HEK293 (cell line): ENCODE data around the gene PTCD1.

Source experiments
- CTCF ChIA-PET: fragments of 350-600 bp; formaldehyde crosslinking; extraction: SDS; loops from one replicate; lab custom pipeline; 2021; ENCODE audit warnings: antibody characterized with exemption; lab: Yijun Ruan, JAX
- POLR2A ChIA-PET: fragments of 300-600 bp; formaldehyde crosslinking; extraction: SDS; loops from one replicate; lab custom pipeline; 2020; ENCODE audit warnings: antibody characterized with exemption, inconsistent platforms; lab: Yijun Ruan, JAX
- H3K27ac ChIP-seq: fragments of 200-500 bp; sonication (Bioruptor generic); 2 replicates; pipeline ENCODE4 v1.5.1; 2014; ENCODE audit warnings: low read depth, low read length, control low read depth, inconsistent platforms; ENCODE audit errors: extremely low read depth
- H3K36me3 ChIP-seq, 2 experiments: fragments of 200-500 bp in 1 of 2; sonication (Bioruptor generic) in 1 of 2; 1 replicate in 1 of 2; 2 replicates in 1 of 2; pipeline ENCODE4 v1.5.1; 2014 to 2017; ENCODE audit warnings: inconsistent platforms in 2 of 2, low read length in 2 of 2; ENCODE audit not compliant: control insufficient read depth in 2 of 2, insufficient read depth in 1 of 2
- H3K4me1 ChIP-seq: fragments of 200-500 bp; sonication (Bioruptor generic); 2 replicates; pipeline ENCODE4 v1.5.1; 2014; ENCODE audit warnings: mild to moderate bottlenecking, low read length, inconsistent platforms; ENCODE audit not compliant: control insufficient read depth, insufficient read depth
- H3K4me3 ChIP-seq: 2 replicates; pipeline ENCODE4 v1.5.1; 2011; ENCODE audit warnings: low read depth, mild to moderate bottlenecking, control low read depth, low read length, moderate library complexity
- H3K9me3 ChIP-seq: fragments of 200-500 bp; sonication (Bioruptor generic); 2 replicates; pipeline ENCODE4 v1.5.1; 2014; ENCODE audit warnings: low read depth, low read length, inconsistent platforms; ENCODE audit not compliant: control insufficient read depth, insufficient read depth
- AEBP2 ChIP-seq: fragments of 450-650 bp; formaldehyde crosslinking; IDR thresholded peaks from 2 replicates; pipeline ENCODE4 v1.5.1; 2016; ENCODE audit warnings: missing biosample characterization, missing genetic modification characterization, borderline replicate concordance
- ATF2 ChIP-seq: fragments of 450-650 bp; formaldehyde crosslinking; IDR thresholded peaks from 2 replicates; pipeline ENCODE4 v1.5.1; 2016; ENCODE audit warnings: missing biosample characterization, missing genetic modification characterization, low read depth
- HIC1 ChIP-seq: fragments of 450-650 bp; formaldehyde crosslinking; IDR thresholded peaks from 2 replicates; pipeline ENCODE4 v1.5.1; 2016; ENCODE audit warnings: missing biosample characterization, missing genetic modification characterization
- HOXC10 ChIP-seq: sonication (generic); formaldehyde crosslinking; IDR thresholded peaks from 2 replicates; pipeline ENCODE4 v1.8.1; 2023; ENCODE audit warnings: mild to moderate bottlenecking, missing genetic modification reagents
- INSM2 ChIP-seq: fragments of 450-650 bp; formaldehyde crosslinking; IDR thresholded peaks from 2 replicates; pipeline ENCODE4 v1.5.1; 2016; ENCODE audit warnings: missing biosample characterization, missing genetic modification characterization
- KLF7 ChIP-seq: fragments of 450-650 bp; formaldehyde crosslinking; IDR thresholded peaks from 2 replicates; pipeline ENCODE4 v1.5.1; 2016; ENCODE audit warnings: missing biosample characterization, missing genetic modification characterization, borderline replicate concordance
- OVOL3 ChIP-seq: fragments of 450-650 bp; formaldehyde crosslinking; IDR thresholded peaks from 2 replicates; pipeline ENCODE4 v1.5.1; 2016; ENCODE audit warnings: missing biosample characterization, missing genetic modification characterization
- PRDM1 ChIP-seq: fragments of 450-650 bp; formaldehyde crosslinking; IDR thresholded peaks from 2 replicates; pipeline ENCODE4; 2016; ENCODE audit warnings: missing biosample characterization, missing genetic modification characterization
- TRIM28 ChIP-seq: IDR thresholded peaks from 2 replicates; pipeline ENCODE4 v1.6.1; 2011; ENCODE audit warnings: low read length, control low read depth, borderline replicate concordance
- YY2 ChIP-seq: fragments of 450-650 bp; formaldehyde crosslinking; IDR thresholded peaks from 2 replicates; pipeline ENCODE4 v1.5.1; 2016; ENCODE audit warnings: missing biosample characterization, missing genetic modification characterization
- ZFP69B ChIP-seq: fragments of 450-650 bp; formaldehyde crosslinking; IDR thresholded peaks from 2 replicates; pipeline ENCODE4 v1.5.1; 2016; ENCODE audit warnings: missing biosample characterization, missing genetic modification characterization
- ZNF26 ChIP-seq: fragments of 450-650 bp; formaldehyde crosslinking; IDR thresholded peaks from 2 replicates; pipeline ENCODE4 v1.5.1; 2016; ENCODE audit warnings: missing biosample characterization, missing genetic modification characterization
- ZNF473 ChIP-seq: fragments of 450-650 bp; formaldehyde crosslinking; IDR thresholded peaks from 2 replicates; pipeline ENCODE4 v1.5.1; 2017; ENCODE audit warnings: missing biosample characterization, missing genetic modification characterization
- ZNF48 ChIP-seq: fragments of 450-650 bp; formaldehyde crosslinking; IDR thresholded peaks from 2 replicates; pipeline ENCODE4 v1.5.1; 2016; ENCODE audit warnings: missing biosample characterization, missing genetic modification characterization
- ZNF514 ChIP-seq: fragments of 450-650 bp; formaldehyde crosslinking; IDR thresholded peaks from 2 replicates; pipeline ENCODE4 v1.5.1; 2016; ENCODE audit warnings: missing biosample characterization, missing genetic modification characterization
- ZNF521 ChIP-seq: fragments of 450-650 bp; formaldehyde crosslinking; IDR thresholded peaks from 2 replicates; pipeline ENCODE4 v1.5.1; 2017; ENCODE audit warnings: missing biosample characterization, mild to moderate bottlenecking, missing genetic modification characterization
- ZNF561 ChIP-seq: fragments of 450-650 bp; IDR thresholded peaks from 2 replicates; pipeline ENCODE4 v1.5.1; 2018; ENCODE audit warnings: missing biosample characterization, missing genetic modification characterization, borderline replicate concordance
- ZNF664 ChIP-seq: fragments of 450-650 bp; formaldehyde crosslinking; IDR thresholded peaks from 2 replicates; pipeline ENCODE4 v1.5.1; 2016; ENCODE audit warnings: missing biosample characterization, missing genetic modification characterization
- ZNF707 ChIP-seq: fragments of 450-650 bp; formaldehyde crosslinking; IDR thresholded peaks from 2 replicates; pipeline ENCODE4 v1.5.1; 2016; ENCODE audit warnings: missing biosample characterization, missing genetic modification characterization
- ZNF768 ChIP-seq: fragments of 450-650 bp; formaldehyde crosslinking; IDR thresholded peaks from 2 replicates; pipeline ENCODE4 v1.5.1; 2018; ENCODE audit warnings: missing biosample characterization, mild to moderate bottlenecking, missing genetic modification characterization

Gene PTCD1

GRCh38 chr7:99424932-99425730, 13.5 kb downstream of the PTCD1 start (continued):
- TF ChIP-seq PRDM1 (tag by site-specific recombination): no peak

- H3K4me1 ChIP-seq: no peaks in the 10 kb centered on the region
- no peak for TF ChIP-seq ZNF48
- TF ChIP-seq INSM2 (tag by site-specific recombination): no peak
- no peak for TF ChIP-seq ZNF514 (tag by site-specific recombination)
- no peak for TF ChIP-seq KLF7 (tag by site-specific recombination)
- TF ChIP-seq, all 188 proteins: peak for 0
- Histone ChIP-seq H3K4me3 (no peak overlapping the region), H3K27ac (no peak overlapping the region), H3K9me3 (no peaks in the 10 kb centered on the region), H3K36me3 (peaks cover 18 to 78% of the 10 kb centered on the region in 2 experiments)
- ChIA-PET POLR2A (interaction anchor here (1.7 to 4.9 kb wide), 2 partner anchors 13 to 14 kb away, joined by 4 to 36 read pairs; partner anchors contain the start of genes BUD31 and PDAP1), CTCF (interaction anchor here (0.7 to 1.1 kb wide), 2 partner anchors 28 to 54 kb away, joined by 3 to 4 read pairs; no protein-coding TSS in a partner anchor)
These were observed 16.0 kb downstream of the PTCD1 start for GRCh38 chr7:99422625-99423024.

- Histone ChIP-seq H3K9me3 (no peaks in the 10 kb centered on the region), H3K4me3 (no peak overlapping the region)
- CTCF ChIA-PET: interaction anchor here (0.6 to 0.7 kb wide), 2 partner anchors 27 to 60 kb away, joined by 3 read pairs; no protein-coding TSS in a partner anchor
- TF ChIP-seq HIC1 (tag by site-specific recombination): no peak
- no peak for TF ChIP-seq ZNF768 (tag by site-specific recombination)
- no peak for TF ChIP-seq ZNF473 (tag by site-specific recombination)
- no peak for TF ChIP-seq ZNF561 (tag by site-specific recombination)
- TF ChIP-seq ZNF664 (tag by site-specific recombination): no peak
- TF ChIP-seq, all 188 proteins: peak for 0
- Histone ChIP-seq H3K36me3 (peaks cover 23 to 82% of the 10 kb centered on the region in 2 experiments), H3K4me1 (no peaks in the 10 kb centered on the region), H3K27ac (no peak overlapping the region)
- POLR2A ChIA-PET: interaction anchor here (4.9 kb wide), 1 partner anchor 13 kb away, joined by 36 read pairs; the partner anchor contains the start of genes BUD31 and PDAP1
These were observed 16.4 kb downstream of the PTCD1 start for GRCh38 chr7:99422186-99422585.

GRCh38 chr7:99420986-99421385, 17.6 kb downstream of the PTCD1 start:
- Histone ChIP-seq H3K4me1 (no peaks in the 10 kb centered on the region), H3K4me3 (no peak overlapping the region), H3K9me3 (no peaks in the 10 kb centered on the region), H3K36me3 (peaks cover 34 to 94% of the 10 kb centered on the region in 2 experiments), H3K27ac (no peak overlapping the region)
- CTCF ChIA-PET: no interaction called here
- POLR2A ChIA-PET: interaction anchor here (1.3 to 4.9 kb wide), 3 partner anchors 12 to 20 kb away, joined by 3 to 36 read pairs (median 5); partner anchors contain the start of genes BUD31, CPSF4, PDAP1 and PTCD1
- no peak for TF ChIP-seq TRIM28
- no peak for TF ChIP-seq ZNF707
- TF ChIP-seq ZFP69B (tag by site-specific recombination): no peak
- TF ChIP-seq HOXC10: no peak
- no peak for TF ChIP-seq ATF2 (tag by site-specific recombination)
- TF ChIP-seq ZNF521: no peak
- TF ChIP-seq ZNF26: no peak
- no peak for TF ChIP-seq YY2
- no peak for TF ChIP-seq AEBP2 (tag by site-specific recombination)
- TF ChIP-seq OVOL3 (tag by site-specific recombination): no peak
